ENCODE data around the gene MAN1A1.

The MAN1A1 gene

GRCh38 chr6:119243037-119243436, 106.5 kb downstream of the MAN1A1 start:
- H3K36me3 ChIP-seq (ENCODE audit: control insufficient read depth, insufficient read depth, low read length): peaks cover 4% of the 10 kb centered on the region
- H3K27me3 ChIP-seq (replicated peaks; ENCODE audit: control insufficient read depth, insufficient read depth, low read length, poor library complexity, severe bottlenecking): no peaks in the 10 kb centered on the region

GRCh38 chr6:119241540-119242309, 107.8 kb downstream of the MAN1A1 start:
- no peak overlapping the region for H3K4me3 ChIP-seq (ENCODE audit: insufficient read depth, low read depth, low read length, poor library complexity, severe bottlenecking)
- no peaks in the 10 kb centered on the region for H3K9me3 ChIP-seq (ENCODE audit: control insufficient read depth, low read length)
- no peak overlapping the region for H3K27ac ChIP-seq (ENCODE audit: insufficient read depth, low read length, poor library complexity, severe bottlenecking)
- H3K4me1 ChIP-seq (ENCODE audit: control insufficient read depth, insufficient read depth, low read length, poor library complexity, severe bottlenecking): no peaks in the 10 kb centered on the region
- no peak for DNase-seq
- no peaks in the 10 kb centered on the region for H3K27me3 ChIP-seq (replicated peaks; ENCODE audit: control insufficient read depth, insufficient read depth, low read length, poor library complexity, severe bottlenecking)
- H3K36me3 ChIP-seq (ENCODE audit: control insufficient read depth, insufficient read depth, low read length): peaks cover 2% of the 10 kb centered on the region

More at GRCh38 chr6:119243037-119243436, 106.5 kb downstream of the MAN1A1 start:
- H3K4me3 ChIP-seq (ENCODE audit: insufficient read depth, low read depth, low read length, poor library complexity, severe bottlenecking): no peak overlapping the region
- no peaks in the 10 kb centered on the region for H3K4me1 ChIP-seq (ENCODE audit: control insufficient read depth, insufficient read depth, low read length, poor library complexity, severe bottlenecking)
- no peak for DNase-seq
- H3K9me3 ChIP-seq (ENCODE audit: control insufficient read depth, low read length): no peaks in the 10 kb centered on the region
- H3K27ac ChIP-seq (ENCODE audit: insufficient read depth, low read length, poor library complexity, severe bottlenecking): no peak overlapping the region

GRCh38 chr6:119241111-119241465, 108.5 kb downstream of the MAN1A1 start:
- Histone ChIP-seq H3K27ac (ENCODE audit: insufficient read depth, low read length, poor library complexity, severe bottlenecking) (no peak overlapping the region), H3K27me3 (replicated peaks; ENCODE audit: control insufficient read depth, insufficient read depth, low read length, poor library complexity, severe bottlenecking) (no peaks in the 10 kb centered on the region), H3K36me3 (ENCODE audit: control insufficient read depth, insufficient read depth, low read length) (no peaks in the 10 kb centered on the region), H3K9me3 (ENCODE audit: control insufficient read depth, low read length) (no peaks in the 10 kb centered on the region), H3K4me3 (ENCODE audit: insufficient read depth, low read depth, low read length, poor library complexity, severe bottlenecking) (no peak overlapping the region), H3K4me1 (ENCODE audit: control insufficient read depth, insufficient read depth, low read length, poor library complexity, severe bottlenecking) (no peaks in the 10 kb centered on the region)
- no peak for DNase-seq

GRCh38 chr6:119240257-119241110, 109.1 kb downstream of the MAN1A1 start:
- Histone ChIP-seq H3K4me1 (ENCODE audit: control insufficient read depth, insufficient read depth, low read length, poor library complexity, severe bottlenecking) (no peaks in the 10 kb centered on the region), H3K27me3 (replicated peaks; ENCODE audit: control insufficient read depth, insufficient read depth, low read length, poor library complexity, severe bottlenecking) (no peaks in the 10 kb centered on the region), H3K4me3 (ENCODE audit: insufficient read depth, low read depth, low read length, poor library complexity, severe bottlenecking) (no peak overlapping the region), H3K27ac (ENCODE audit: insufficient read depth, low read length, poor library complexity, severe bottlenecking) (no peak overlapping the region), H3K36me3 (ENCODE audit: control insufficient read depth, insufficient read depth, low read length) (no peaks in the 10 kb centered on the region), H3K9me3 (ENCODE audit: control insufficient read depth, low read length) (no peaks in the 10 kb centered on the region)
- DNase-seq: no peak

- H3K27ac ChIP-seq (ENCODE audit: insufficient read depth, low read length, poor library complexity, severe bottlenecking): no peak overlapping the region
- no peaks in the 10 kb centered on the region for H3K9me3 ChIP-seq (ENCODE audit: control insufficient read depth, low read length)
- H3K4me1 ChIP-seq (ENCODE audit: control insufficient read depth, insufficient read depth, low read length, poor library complexity, severe bottlenecking): no peaks in the 10 kb centered on the region
- no peaks in the 10 kb centered on the region for H3K36me3 ChIP-seq (ENCODE audit: control insufficient read depth, insufficient read depth, low read length)
- no peaks in the 10 kb centered on the region for H3K27me3 ChIP-seq (replicated peaks; ENCODE audit: control insufficient read depth, insufficient read depth, low read length, poor library complexity, severe bottlenecking)
- no peak overlapping the region for H3K4me3 ChIP-seq (ENCODE audit: insufficient read depth, low read depth, low read length, poor library complexity, severe bottlenecking)
- DNase-seq: no peak
These were observed 112.3 kb downstream of the MAN1A1 start for GRCh38 chr6:119237177-119237715.

- Histone ChIP-seq H3K4me1 (ENCODE audit: control insufficient read depth, insufficient read depth, low read length, poor library complexity, severe bottlenecking) (no peaks in the 10 kb centered on the region), H3K9me3 (ENCODE audit: control insufficient read depth, low read length) (no peaks in the 10 kb centered on the region), H3K27me3 (replicated peaks; ENCODE audit: control insufficient read depth, insufficient read depth, low read length, poor library complexity, severe bottlenecking) (no peaks in the 10 kb centered on the region), H3K4me3 (ENCODE audit: insufficient read depth, low read depth, low read length, poor library complexity, severe bottlenecking) (no peak overlapping the region), H3K27ac (ENCODE audit: insufficient read depth, low read length, poor library complexity, severe bottlenecking) (no peak overlapping the region), H3K36me3 (ENCODE audit: control insufficient read depth, insufficient read depth, low read length) (no peaks in the 10 kb centered on the region)
- DNase-seq: no peak
These were observed 114.6 kb downstream of the MAN1A1 start for GRCh38 chr6:119234941-119235340.

GRCh38 chr6:119234457-119234856, 115.1 kb downstream of the MAN1A1 start:
- no peak overlapping the region for H3K4me3 ChIP-seq (ENCODE audit: insufficient read depth, low read depth, low read length, poor library complexity, severe bottlenecking)
- no peak overlapping the region for H3K27ac ChIP-seq (ENCODE audit: insufficient read depth, low read length, poor library complexity, severe bottlenecking)
- no peaks in the 10 kb centered on the region for H3K36me3 ChIP-seq (ENCODE audit: control insufficient read depth, insufficient read depth, low read length)
- H3K27me3 ChIP-seq (replicated peaks; ENCODE audit: control insufficient read depth, insufficient read depth, low read length, poor library complexity, severe bottlenecking): no peaks in the 10 kb centered on the region
- no peak for DNase-seq
- H3K4me1 ChIP-seq (ENCODE audit: control insufficient read depth, insufficient read depth, low read length, poor library complexity, severe bottlenecking): no peaks in the 10 kb centered on the region
- no peaks in the 10 kb centered on the region for H3K9me3 ChIP-seq (ENCODE audit: control insufficient read depth, low read length)

GRCh38 chr6:119233312-119233984, 116.1 kb downstream of the MAN1A1 start:
- H3K27ac ChIP-seq (ENCODE audit: insufficient read depth, low read length, poor library complexity, severe bottlenecking): no peak overlapping the region
- no peaks in the 10 kb centered on the region for H3K27me3 ChIP-seq (replicated peaks; ENCODE audit: control insufficient read depth, insufficient read depth, low read length, poor library complexity, severe bottlenecking)
- no peaks in the 10 kb centered on the region for H3K4me1 ChIP-seq (ENCODE audit: control insufficient read depth, insufficient read depth, low read length, poor library complexity, severe bottlenecking)
- DNase-seq: no peak
- no peak overlapping the region for H3K4me3 ChIP-seq (ENCODE audit: insufficient read depth, low read depth, low read length, poor library complexity, severe bottlenecking)
- no peaks in the 10 kb centered on the region for H3K9me3 ChIP-seq (ENCODE audit: control insufficient read depth, low read length)
- no peaks in the 10 kb centered on the region for H3K36me3 ChIP-seq (ENCODE audit: control insufficient read depth, insufficient read depth, low read length)

- Histone ChIP-seq H3K9me3 (ENCODE audit: control insufficient read depth, low read length) (no peaks in the 10 kb centered on the region), H3K4me1 (ENCODE audit: control insufficient read depth, insufficient read depth, low read length, poor library complexity, severe bottlenecking) (no peaks in the 10 kb centered on the region), H3K27ac (ENCODE audit: insufficient read depth, low read length, poor library complexity, severe bottlenecking) (no peak overlapping the region), H3K4me3 (ENCODE audit: insufficient read depth, low read depth, low read length, poor library complexity, severe bottlenecking) (no peak overlapping the region), H3K27me3 (replicated peaks; ENCODE audit: control insufficient read depth, insufficient read depth, low read length, poor library complexity, severe bottlenecking) (no peaks in the 10 kb centered on the region), H3K36me3 (ENCODE audit: control insufficient read depth, insufficient read depth, low read length) (no peaks in the 10 kb centered on the region)
- no peak for DNase-seq
These were observed 118.2 kb downstream of the MAN1A1 start for GRCh38 chr6:119231394-119231793.

Data from effector memory CD4-positive, alpha-beta T cell (primary cell).